Osteocyte (in vitro differentiated cells): ENCODE data around the gene S100A3. TPM values are rescaled to one million over a fixed set of nuclear protein-coding genes. Genes with fewer than 3 reads are reported as not detected.

Experiments used
- DNase-seq: peaks from one replicate; pipeline ENCODE4 v3.0.0; 2021; ENCODE audit warnings: mixed read lengths; ENCODE audit not compliant: unreplicated experiment; ENCODE audit errors: extremely low spot score
- H3K27ac Mint-ChIP-seq: one replicate; pipeline ENCODE4 v1.8.0; 2021; ENCODE audit warnings: mild to moderate bottlenecking, mixed read lengths; ENCODE audit not compliant: unreplicated experiment
- H3K27me3 Mint-ChIP-seq: one replicate; pipeline ENCODE4 v1.8.0; 2021; ENCODE audit warnings: mixed read lengths; ENCODE audit not compliant: unreplicated experiment
- H3K36me3 Mint-ChIP-seq: one replicate; pipeline ENCODE4 v1.8.0; 2021; ENCODE audit warnings: mixed read lengths; ENCODE audit not compliant: unreplicated experiment
- H3K4me1 Mint-ChIP-seq: one replicate; pipeline ENCODE4 v1.8.0; 2021; ENCODE audit warnings: mixed read lengths; ENCODE audit not compliant: unreplicated experiment
- H3K4me3 Mint-ChIP-seq: one replicate; pipeline ENCODE4 v1.8.0; 2021; ENCODE audit warnings: mild to moderate bottlenecking, moderate library complexity, mixed read lengths; ENCODE audit not compliant: unreplicated experiment
- H3K9me3 Mint-ChIP-seq: one replicate; pipeline ENCODE4 v1.8.0; 2021; ENCODE audit warnings: mixed read lengths; ENCODE audit not compliant: unreplicated experiment
- CTCF ChIP-seq: fragments of 200-600 bp; sonication (generic); IDR thresholded peaks from 2 replicates; pipeline ENCODE4 v1.5.0; 2021; ENCODE audit warnings: antibody characterized with exemption, mild to moderate bottlenecking, moderate library complexity
- total RNA-seq: library from RNA; stranded (reverse); gene quantifications from 2 replicates; pipeline ENCODE4 v1.2.1, GENCODE V29; 2021

The S100A3 gene
- total RNA-seq, 1 donor from 2014 or later: 7.5 TPM

- Mint-ChIP-seq H3K4me1 (peaks cover 100% of the 10 kb centered on the region), H3K4me3 (peak overlapping the region; percentile 78), H3K36me3 (no peaks in the 10 kb centered on the region), H3K27me3 (no peaks in the 10 kb centered on the region), H3K9me3 (no peaks in the 10 kb centered on the region), H3K27ac (peak overlapping the region; percentile 99)
- TF ChIP-seq CTCF: no peak
- DNase-seq: no peak
Observed at GRCh38 chr1:153544453-153545066, 4.5 kb downstream of the S100A3 start.

DNA sequence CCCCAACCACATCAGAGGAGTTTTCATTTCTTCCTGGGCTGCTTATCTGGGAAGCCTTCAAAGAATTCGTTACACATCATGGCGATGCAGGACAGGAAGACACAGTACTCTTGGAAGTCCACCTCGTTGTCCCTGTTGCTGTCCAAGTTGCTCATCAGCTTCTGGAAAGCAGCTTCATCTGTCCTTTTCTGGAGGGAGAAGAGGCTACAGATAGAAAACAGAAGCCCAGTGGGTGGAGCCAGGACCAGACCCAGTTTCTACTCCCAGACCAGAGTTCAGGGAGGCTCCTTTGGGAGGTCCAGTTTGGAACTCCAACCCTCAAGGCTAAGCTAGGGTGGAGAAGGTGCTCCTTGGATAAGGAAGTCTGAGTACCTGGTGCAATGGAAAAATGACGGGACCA lies 5.3 kb downstream of the S100A3 start:
- Mint-ChIP-seq H3K27ac (peak overlapping the region; percentile 99), H3K4me1 (peaks cover 96% of the 10 kb centered on the region), H3K36me3 (no peaks in the 10 kb centered on the region), H3K4me3 (peak overlapping the region; percentile 78), H3K27me3 (no peaks in the 10 kb centered on the region), H3K9me3 (no peaks in the 10 kb centered on the region)
- TF ChIP-seq CTCF: no peak
- no peak for DNase-seq

- Mint-ChIP-seq H3K36me3 (no peaks in the 10 kb centered on the region), H3K27ac (peak overlapping the region; percentile 99), H3K4me3 (peak overlapping the region; percentile 53), H3K27me3 (no peaks in the 10 kb centered on the region), H3K9me3 (no peaks in the 10 kb centered on the region), H3K4me1 (peaks cover 95% of the 10 kb centered on the region)
- no peak for DNase-seq
- TF ChIP-seq CTCF: no peak
Observed at GRCh38 chr1:153542956-153543711, 5.9 kb downstream of the S100A3 start.

DNA sequence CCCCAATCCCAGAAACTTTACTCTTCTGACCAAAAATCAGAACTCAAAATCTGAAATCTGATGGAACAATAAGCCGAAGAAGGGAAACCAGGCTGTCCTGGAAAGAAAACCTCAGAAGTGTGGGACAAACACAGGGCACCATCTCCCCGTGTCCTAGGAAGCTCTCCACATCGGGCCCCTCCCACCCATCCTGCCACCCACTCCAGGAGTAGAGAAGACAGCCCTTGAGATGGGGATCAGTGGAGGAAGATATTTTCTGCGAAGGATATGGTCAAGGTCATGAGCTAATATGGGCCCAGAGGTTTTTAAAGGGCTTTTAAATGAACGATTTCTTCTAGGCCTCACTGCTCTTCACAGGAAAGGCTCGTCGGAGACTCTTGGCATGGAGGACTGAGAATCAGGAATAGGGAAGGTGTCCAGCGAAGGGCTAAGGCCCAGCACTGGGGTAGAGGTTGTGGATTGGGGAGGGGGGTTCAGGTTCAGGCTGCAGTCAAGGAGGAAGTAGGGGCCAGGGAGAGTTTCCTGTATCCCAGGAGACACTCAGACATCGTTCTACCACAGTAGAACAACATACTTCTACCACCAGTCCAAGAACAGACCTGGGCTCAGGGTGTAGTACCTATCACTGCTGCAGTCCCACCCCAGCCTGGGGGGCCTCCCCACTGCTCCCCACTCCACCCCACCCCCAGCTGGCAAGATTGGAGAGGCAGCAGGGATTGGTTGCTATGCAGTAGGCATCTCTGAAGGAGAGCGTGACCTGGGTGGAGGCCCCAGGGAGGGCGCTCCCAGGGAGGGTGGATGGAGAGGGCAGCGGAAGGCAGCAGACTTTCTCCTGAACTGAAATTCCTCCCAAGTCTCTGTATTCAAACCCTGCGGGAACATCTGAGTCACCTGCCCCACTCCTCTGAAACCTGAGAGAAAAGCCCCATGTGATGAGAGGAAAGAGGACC lies 7.1 kb downstream of the S100A3 start:
- Mint-ChIP-seq H3K36me3 (no peaks in the 10 kb centered on the region), H3K4me3 (no peak overlapping the region), H3K27ac (peak overlapping the region; percentile 99), H3K4me1 (peaks cover 84% of the 10 kb centered on the region), H3K27me3 (no peaks in the 10 kb centered on the region), H3K9me3 (no peaks in the 10 kb centered on the region)
- TF ChIP-seq CTCF: no peak
- DNase-seq: no peak
